HEK293 (cell line): ENCODE data around the gene STAT2.

Experiments used
- GLI4 ChIP-seq: fragments of 450-650 bp; formaldehyde crosslinking; IDR thresholded peaks from 2 replicates; pipeline ENCODE4 v1.5.1; 2016; ENCODE audit warnings: missing biosample characterization, missing genetic modification characterization
- GLIS1 ChIP-seq: fragments of 450-650 bp; formaldehyde crosslinking; IDR thresholded peaks from 2 replicates; pipeline ENCODE4 v1.5.1; 2016; ENCODE audit warnings: missing biosample characterization, missing genetic modification characterization
- GLIS2 ChIP-seq: fragments of 450-650 bp; formaldehyde crosslinking; IDR thresholded peaks from 2 replicates; pipeline ENCODE4 v1.5.1; 2016; ENCODE audit warnings: missing biosample characterization, missing genetic modification characterization
- KLF8 ChIP-seq: fragments of 450-650 bp; formaldehyde crosslinking; IDR thresholded peaks from 2 replicates; pipeline ENCODE4 v1.5.1; 2016; ENCODE audit warnings: missing biosample characterization, missing genetic modification characterization
- OSR2 ChIP-seq: fragments of 450-650 bp; formaldehyde crosslinking; IDR thresholded peaks from 2 replicates; pipeline ENCODE4 v1.5.1; 2016; ENCODE audit warnings: missing biosample characterization, missing genetic modification characterization
- SCRT1 ChIP-seq: fragments of 450-650 bp; formaldehyde crosslinking; IDR thresholded peaks from 2 replicates; pipeline ENCODE4 v1.5.1; 2016; ENCODE audit warnings: missing biosample characterization, missing genetic modification characterization, borderline replicate concordance
- SP7 ChIP-seq: fragments of 450-650 bp; formaldehyde crosslinking; IDR thresholded peaks from 2 replicates; pipeline ENCODE4 v1.5.1; 2016; ENCODE audit warnings: missing biosample characterization, missing genetic modification characterization
- ZBTB21 ChIP-seq: fragments of 450-650 bp; formaldehyde crosslinking; IDR thresholded peaks from 2 replicates; pipeline ENCODE4 v1.5.1; 2017; ENCODE audit warnings: missing biosample characterization, missing genetic modification characterization
- ZFP41 ChIP-seq: fragments of 450-650 bp; formaldehyde crosslinking; IDR thresholded peaks from 2 replicates; pipeline ENCODE4 v1.5.1; 2016; ENCODE audit warnings: missing biosample characterization, missing genetic modification characterization, borderline replicate concordance
- ZNF10 ChIP-seq: fragments of 450-650 bp; formaldehyde crosslinking; IDR thresholded peaks from 2 replicates; pipeline ENCODE4 v1.5.1; 2017; ENCODE audit warnings: missing biosample characterization, missing genetic modification characterization
- ZNF112 ChIP-seq: fragments of 450-650 bp; formaldehyde crosslinking; IDR thresholded peaks from 2 replicates; pipeline ENCODE4 v1.5.0; 2017; ENCODE audit warnings: missing biosample characterization, missing genetic modification characterization
- ZNF23 ChIP-seq: fragments of 450-650 bp; formaldehyde crosslinking; IDR thresholded peaks from 2 replicates; pipeline ENCODE4 v1.5.1; 2016; ENCODE audit warnings: missing biosample characterization, missing genetic modification characterization, borderline replicate concordance
- ZNF280C ChIP-seq: fragments of 450-650 bp; formaldehyde crosslinking; IDR thresholded peaks from 2 replicates; pipeline ENCODE4 v1.5.1; 2016; ENCODE audit warnings: missing biosample characterization, missing genetic modification characterization
- ZNF292 ChIP-seq: fragments of 450-650 bp; formaldehyde crosslinking; IDR thresholded peaks from 2 replicates; pipeline ENCODE4 v1.5.1; 2016; ENCODE audit warnings: low read depth, missing biosample characterization, missing genetic modification characterization, borderline replicate concordance
- ZNF324 ChIP-seq: fragments of 450-650 bp; formaldehyde crosslinking; IDR thresholded peaks from 2 replicates; pipeline ENCODE4 v1.5.1; 2016; ENCODE audit warnings: missing biosample characterization, missing genetic modification characterization
- ZNF366 ChIP-seq: fragments of 450-650 bp; formaldehyde crosslinking; conservative IDR thresholded peaks from 2 replicates; pipeline ENCODE4 v1.5.1; 2016; ENCODE audit warnings: missing biosample characterization, missing genetic modification characterization
- ZNF391 ChIP-seq: fragments of 450-650 bp; formaldehyde crosslinking; IDR thresholded peaks from 2 replicates; pipeline ENCODE4 v1.5.1; 2016; ENCODE audit warnings: low read depth, missing biosample characterization, missing genetic modification characterization, borderline replicate concordance
- ZNF423 ChIP-seq: fragments of 450-650 bp; formaldehyde crosslinking; IDR thresholded peaks from 2 replicates; pipeline ENCODE4 v1.5.1; 2016; ENCODE audit warnings: missing biosample characterization, missing genetic modification characterization
- ZNF426 ChIP-seq: fragments of 450-650 bp; formaldehyde crosslinking; IDR thresholded peaks from 2 replicates; pipeline ENCODE4 v1.5.1; 2017; ENCODE audit warnings: missing biosample characterization, missing genetic modification characterization, mild to moderate bottlenecking, inconsistent platforms, moderate library complexity
- ZNF549 ChIP-seq: fragments of 450-650 bp; IDR thresholded peaks from 2 replicates; pipeline ENCODE4 v1.5.1; 2018; ENCODE audit warnings: missing biosample characterization, missing genetic modification characterization, mild to moderate bottlenecking, inconsistent platforms, moderate library complexity
- ZNF747 ChIP-seq: fragments of 450-650 bp; formaldehyde crosslinking; IDR thresholded peaks from 2 replicates; pipeline ENCODE4 v1.5.1; 2016; ENCODE audit warnings: missing biosample characterization, missing genetic modification characterization
- ZNF76 ChIP-seq: fragments of 450-650 bp; formaldehyde crosslinking; IDR thresholded peaks from 2 replicates; pipeline ENCODE4; 2016; ENCODE audit warnings: low read depth, missing biosample characterization, missing genetic modification characterization, borderline replicate concordance
- ZNF768 ChIP-seq: fragments of 450-650 bp; formaldehyde crosslinking; IDR thresholded peaks from 2 replicates; pipeline ENCODE4 v1.5.1; 2018; ENCODE audit warnings: missing biosample characterization, mild to moderate bottlenecking, missing genetic modification characterization
- ZNF776 ChIP-seq: fragments of 450-650 bp; formaldehyde crosslinking; IDR thresholded peaks from 2 replicates; pipeline ENCODE4 v1.5.0; 2017; ENCODE audit warnings: missing biosample characterization, missing genetic modification characterization, borderline replicate concordance
- ZSCAN16 ChIP-seq: fragments of 450-650 bp; formaldehyde crosslinking; IDR thresholded peaks from 2 replicates; pipeline ENCODE4 v1.5.1; 2016; ENCODE audit warnings: missing biosample characterization, missing genetic modification characterization
- ZSCAN30 ChIP-seq: fragments of 450-650 bp; IDR thresholded peaks from 2 replicates; pipeline ENCODE4 v1.5.1; 2018; ENCODE audit warnings: missing biosample characterization, mild to moderate bottlenecking, missing genetic modification characterization, moderate library complexity
- ZSCAN5A ChIP-seq: fragments of 450-650 bp; formaldehyde crosslinking; IDR thresholded peaks from 2 replicates; pipeline ENCODE4 v1.5.1; 2016; ENCODE audit warnings: missing biosample characterization, missing genetic modification characterization
- ZXDB ChIP-seq: fragments of 450-650 bp; formaldehyde crosslinking; IDR thresholded peaks from 2 replicates; pipeline ENCODE4 v1.5.1; 2016; ENCODE audit warnings: missing biosample characterization, missing genetic modification characterization
- TF ChIP-seq, protein P1 (sequence below): fragments of 450-650 bp; formaldehyde crosslinking; IDR thresholded peaks from 2 replicates; pipeline ENCODE4 v1.5.1; 2017; ENCODE audit warnings: missing biosample characterization, missing genetic modification characterization
- TF ChIP-seq, protein P2 (sequence below): fragments of 450-650 bp; formaldehyde crosslinking; IDR thresholded peaks from 2 replicates; pipeline ENCODE4 v1.5.1; 2016; ENCODE audit warnings: missing biosample characterization, missing genetic modification characterization
- TF ChIP-seq, protein P3 (sequence below): fragments of 450-650 bp; formaldehyde crosslinking; IDR thresholded peaks from 2 replicates; pipeline ENCODE4 v1.5.1; 2016; ENCODE audit warnings: missing biosample characterization, missing genetic modification characterization

Gene STAT2

DNA sequence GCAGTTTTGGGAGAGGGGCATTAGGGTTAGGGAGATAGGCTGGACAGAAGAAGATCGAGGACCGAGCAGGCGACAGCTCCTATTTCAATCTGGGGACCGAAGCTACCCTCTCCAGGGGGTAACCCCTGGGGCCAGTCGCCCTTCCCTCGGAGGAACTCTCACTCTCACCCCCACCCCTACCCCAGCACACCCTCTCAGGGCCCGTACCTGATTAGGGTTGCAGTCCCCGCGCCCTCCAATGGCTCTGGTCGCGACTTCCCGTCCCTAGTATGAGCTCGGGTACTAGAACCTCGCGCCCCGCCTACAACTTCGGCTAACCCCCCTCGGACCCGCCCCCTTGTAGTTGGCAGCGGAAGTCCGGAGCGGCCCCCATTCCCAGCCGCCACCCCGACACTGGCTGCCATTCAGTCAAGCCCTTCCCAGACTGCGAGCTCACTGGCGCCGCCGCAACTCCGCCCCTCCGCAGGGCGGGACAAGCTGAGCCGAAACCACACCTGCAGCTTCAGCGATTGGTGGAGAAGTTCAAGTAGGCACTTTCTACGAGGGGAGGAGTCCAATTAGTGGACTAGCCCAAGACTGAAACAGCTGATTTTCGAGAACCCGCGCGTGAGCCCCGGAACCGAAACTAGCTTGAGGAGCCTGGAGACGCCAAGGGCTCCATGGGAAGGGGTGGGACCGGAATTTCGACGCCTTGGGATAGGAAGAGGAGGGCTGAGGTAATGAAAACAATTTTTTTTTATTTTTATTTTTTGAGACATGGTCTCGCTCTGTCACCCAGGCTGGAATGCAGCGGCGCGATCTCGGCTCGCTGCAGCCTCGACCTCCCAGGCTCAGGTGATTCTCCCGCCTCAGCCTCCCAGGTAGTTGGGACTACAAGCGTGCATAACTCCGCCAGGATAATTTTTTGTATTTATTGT lies at the start of gene STAT2 (continued):
- TF ChIP-seq SCRT1 (tag by site-specific recombination) (no peak), ZNF292 (tag by site-specific recombination) (no peak), ZSCAN5A (tag by site-specific recombination) (no peak), GLIS2 (peak; percentile 99), ZNF768 (no peak), ZNF776 (tag by site-specific recombination) (no peak), ZNF280C (tag by site-specific recombination) (no peak), ZBTB21 (tag by site-specific recombination) (no peak), ZNF366 (tag by site-specific recombination) (peak; percentile 73), ZNF112 (tag by site-specific recombination) (no peak), ZSCAN16 (no peak), ZNF23 (tag by site-specific recombination) (no peak), GLIS1 (peak; percentile 90), ZNF549 (tag by site-specific recombination) (no peak), ZNF426 (tag by site-specific recombination) (no peak), ZXDB (tag by site-specific recombination) (peak; percentile 94), ZNF747 (tag by site-specific recombination) (no peak), ZFP41 (no peak), GLI4 (tag by site-specific recombination) (no peak), OSR2 (tag by site-specific recombination) (no peak), ZNF76 (tag by site-specific recombination) (peak; percentile 85), ZNF391 (tag by site-specific recombination) (peak; percentile 36; the same call in 1 of the 2 replicates), KLF8 (tag by site-specific recombination) (peak; percentile 91), ZNF423 (peak; percentile 75; the same call in 1 of the 2 replicates), ZNF10 (tag by site-specific recombination) (peak; percentile 100), ZSCAN30 (peak; percentile 60; the same call in 1 of the 2 replicates), SP7 (tag by site-specific recombination) (peak; percentile 46), ZNF324 (0 out of 2 replicates have a peak, but pooled peaks have one; percentile 57)
- TF ChIP-seq, protein P1, sequence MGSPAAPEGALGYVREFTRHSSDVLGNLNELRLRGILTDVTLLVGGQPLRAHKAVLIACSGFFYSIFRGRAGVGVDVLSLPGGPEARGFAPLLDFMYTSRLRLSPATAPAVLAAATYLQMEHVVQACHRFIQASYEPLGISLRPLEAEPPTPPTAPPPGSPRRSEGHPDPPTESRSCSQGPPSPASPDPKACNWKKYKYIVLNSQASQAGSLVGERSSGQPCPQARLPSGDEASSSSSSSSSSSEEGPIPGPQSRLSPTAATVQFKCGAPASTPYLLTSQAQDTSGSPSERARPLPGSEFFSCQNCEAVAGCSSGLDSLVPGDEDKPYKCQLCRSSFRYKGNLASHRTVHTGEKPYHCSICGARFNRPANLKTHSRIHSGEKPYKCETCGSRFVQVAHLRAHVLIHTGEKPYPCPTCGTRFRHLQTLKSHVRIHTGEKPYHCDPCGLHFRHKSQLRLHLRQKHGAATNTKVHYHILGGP, result no peak
- TF ChIP-seq, protein P2, sequence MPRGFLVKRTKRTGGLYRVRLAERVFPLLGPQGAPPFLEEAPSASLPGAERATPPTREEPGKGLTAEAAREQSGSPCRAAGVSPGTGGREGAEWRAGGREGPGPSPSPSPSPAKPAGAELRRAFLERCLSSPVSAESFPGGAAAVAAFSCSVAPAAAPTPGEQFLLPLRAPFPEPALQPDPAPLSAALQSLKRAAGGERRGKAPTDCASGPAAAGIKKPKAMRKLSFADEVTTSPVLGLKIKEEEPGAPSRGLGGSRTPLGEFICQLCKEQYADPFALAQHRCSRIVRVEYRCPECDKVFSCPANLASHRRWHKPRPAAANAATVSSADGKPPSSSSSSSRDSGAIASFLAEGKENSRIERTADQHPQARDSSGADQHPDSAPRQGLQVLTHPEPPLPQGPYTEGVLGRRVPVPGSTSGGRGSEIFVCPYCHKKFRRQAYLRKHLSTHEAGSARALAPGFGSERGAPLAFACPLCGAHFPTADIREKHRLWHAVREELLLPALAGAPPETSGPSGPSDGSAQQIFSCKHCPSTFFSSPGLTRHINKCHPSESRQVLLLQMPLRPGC (tag by site-specific recombination), result no peak
- TF ChIP-seq, protein P3, sequence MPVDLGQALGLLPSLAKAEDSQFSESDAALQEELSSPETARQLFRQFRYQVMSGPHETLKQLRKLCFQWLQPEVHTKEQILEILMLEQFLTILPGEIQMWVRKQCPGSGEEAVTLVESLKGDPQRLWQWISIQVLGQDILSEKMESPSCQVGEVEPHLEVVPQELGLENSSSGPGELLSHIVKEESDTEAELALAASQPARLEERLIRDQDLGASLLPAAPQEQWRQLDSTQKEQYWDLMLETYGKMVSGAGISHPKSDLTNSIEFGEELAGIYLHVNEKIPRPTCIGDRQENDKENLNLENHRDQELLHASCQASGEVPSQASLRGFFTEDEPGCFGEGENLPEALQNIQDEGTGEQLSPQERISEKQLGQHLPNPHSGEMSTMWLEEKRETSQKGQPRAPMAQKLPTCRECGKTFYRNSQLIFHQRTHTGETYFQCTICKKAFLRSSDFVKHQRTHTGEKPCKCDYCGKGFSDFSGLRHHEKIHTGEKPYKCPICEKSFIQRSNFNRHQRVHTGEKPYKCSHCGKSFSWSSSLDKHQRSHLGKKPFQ (tag by site-specific recombination), result no peak
